Myocyte (in vitro differentiated cells): ENCODE measurements around the gene FAM186B. TPM values are rescaled to one million over a fixed set of nuclear protein-coding genes. Genes with fewer than 3 reads are reported as not detected.
"Not testable (repeated sequence)": the region's sequence is repeated elsewhere in the genome, so short reads cannot be mapped to it uniquely, and the experiment has no call there.

Experiments used
- DNase-seq: peaks from one replicate; pipeline ENCODE4 v3.0.0-alpha.2; 2012; ENCODE audit warnings: low read depth
- total RNA-seq: library from RNA; depleted of rRNA; stranded (reverse); fragments of >200 nt; gene quantifications from 2 replicates; pipeline ENCODE4 v1.2.3, GENCODE V29; 2014

The FAM186B gene
- total RNA-seq, 1 donor from 2014 or later: 0.27 TPM

DNA sequence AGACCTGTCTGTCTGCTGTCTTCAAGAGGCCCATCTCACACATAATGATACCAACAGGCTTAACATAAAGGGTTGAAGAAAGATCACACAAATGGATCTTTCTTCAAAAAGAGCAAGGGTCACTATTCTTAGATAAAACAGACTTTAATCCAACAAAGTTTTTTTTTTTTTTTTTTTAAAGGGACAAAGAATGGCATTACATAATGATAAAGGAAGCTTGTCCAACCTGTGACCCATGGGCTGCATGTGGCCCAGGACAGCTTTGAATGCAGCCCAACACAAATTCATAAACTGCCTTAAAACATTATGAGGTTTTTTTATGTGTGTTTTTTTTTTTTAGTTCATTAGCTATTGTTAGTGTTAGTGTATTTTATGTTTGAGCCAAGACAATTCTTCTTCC, 6.8 kb upstream of the FAM186B start:
- DNase-seq: no peak

DNA sequence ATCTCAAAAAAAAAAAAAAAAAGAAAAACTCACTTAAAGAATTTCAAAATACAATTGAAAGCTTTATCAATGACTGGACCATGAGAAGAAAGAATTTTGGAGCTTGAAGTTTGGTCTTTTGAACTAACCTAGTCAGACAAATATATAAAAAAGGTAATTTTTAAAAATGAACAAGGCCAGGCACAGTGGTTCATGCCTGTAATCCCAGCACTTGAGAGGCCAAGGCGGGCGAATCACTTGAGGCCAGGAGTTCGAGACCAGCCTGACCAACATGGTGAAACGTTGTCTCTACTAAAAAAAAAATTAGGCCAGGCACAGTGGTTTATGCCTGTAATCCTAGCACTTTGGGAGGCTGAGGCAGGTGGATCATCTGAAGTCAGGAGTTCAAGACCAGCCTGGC, 5.3 kb upstream of the FAM186B start:
- DNase-seq: not testable (repeated sequence)

DNA sequence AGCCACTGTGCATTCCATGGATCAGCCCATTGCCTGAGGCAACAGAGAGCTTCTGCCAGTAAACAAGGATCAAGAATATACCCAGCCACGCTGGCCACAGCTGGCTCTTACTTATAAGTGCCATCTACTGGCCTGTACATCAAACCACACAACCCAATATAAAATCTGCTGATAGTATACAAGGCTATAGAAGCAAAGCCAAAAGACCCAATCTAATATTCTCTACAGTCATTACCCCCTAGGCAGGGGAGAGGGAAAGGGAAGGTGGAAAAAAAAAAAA, 4.4 kb upstream of the FAM186B start:
- DNase-seq: no peak

DNA sequence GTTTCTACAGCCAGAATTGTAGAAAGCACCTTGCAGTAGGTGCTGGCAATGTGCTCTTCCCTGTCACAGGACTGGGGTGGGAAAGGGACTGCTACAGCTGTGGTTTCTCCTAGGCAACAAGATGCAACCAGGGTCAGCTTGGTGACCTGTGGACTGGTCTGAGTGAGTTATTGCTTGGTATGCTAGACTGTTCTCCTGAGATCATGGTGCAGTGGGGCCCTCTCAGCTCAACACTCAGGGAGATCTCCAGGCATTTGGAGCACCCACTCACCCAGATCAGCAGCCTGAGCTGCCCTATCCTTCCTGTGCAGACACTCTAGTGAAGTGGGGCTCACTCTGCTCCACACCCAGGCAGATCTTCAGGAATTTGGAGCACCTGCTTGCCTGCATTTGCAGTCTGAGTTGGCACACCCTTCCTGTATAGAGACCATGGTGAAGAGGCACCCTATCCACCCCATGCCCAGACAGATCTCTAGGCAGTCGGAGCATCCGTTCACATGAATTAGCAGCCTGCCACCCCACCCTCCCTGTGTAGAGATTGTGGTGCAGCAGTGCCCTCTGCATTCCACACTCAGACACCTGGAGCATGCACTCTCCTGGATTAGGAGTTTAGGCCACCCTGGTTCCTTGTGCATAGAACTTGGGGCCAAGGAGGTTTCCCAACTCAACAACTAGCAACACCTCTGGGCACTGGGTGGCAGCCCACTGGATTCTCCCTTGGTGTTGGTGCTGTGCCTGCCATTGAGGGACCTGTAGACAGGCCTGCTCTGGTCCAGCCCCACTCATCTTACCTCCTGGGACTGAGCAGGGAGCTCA, 3.8 kb upstream of the FAM186B start:
- DNase-seq: no peak

DNA sequence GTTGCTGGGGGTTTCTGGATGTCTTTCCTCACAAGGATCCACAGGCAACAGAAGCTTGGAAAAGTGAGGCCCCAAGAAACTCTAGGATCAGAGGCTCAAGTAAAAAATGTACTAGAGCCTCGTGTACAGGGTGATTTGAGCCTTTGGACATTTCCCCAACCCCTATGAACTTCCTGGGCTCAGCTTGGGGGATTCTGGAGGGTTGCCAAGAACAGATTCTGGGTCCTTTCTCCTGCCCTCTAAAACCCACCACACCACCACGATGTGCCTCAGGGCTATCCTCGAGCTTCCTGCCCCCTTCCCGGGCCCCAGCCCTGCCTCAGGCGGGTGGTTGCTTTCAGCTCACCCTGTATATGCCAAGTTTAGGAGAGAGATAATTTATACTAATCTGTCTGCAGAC, 583 bp downstream of the FAM186B start:
- DNase-seq: no peak

DNA sequence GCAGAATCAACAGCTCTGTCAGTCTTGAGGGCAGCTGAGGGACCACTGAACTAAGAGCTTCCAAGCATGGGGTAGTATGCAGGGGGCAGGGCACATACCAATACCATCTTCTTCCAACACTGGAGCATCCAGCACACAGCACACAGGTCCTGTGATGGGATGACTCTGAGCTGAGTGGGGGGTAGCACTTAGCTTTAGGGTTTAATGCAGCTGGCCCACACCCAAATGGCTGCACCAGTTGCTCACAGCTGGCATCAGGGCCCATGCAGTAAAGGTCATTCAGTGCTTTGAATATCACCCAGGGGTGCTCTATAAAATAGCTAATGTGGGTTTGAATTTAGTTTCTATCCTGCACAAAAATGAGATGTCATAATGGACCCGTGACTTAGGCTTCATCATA, 1.7 kb downstream of the FAM186B start:
- no peak for DNase-seq

DNA sequence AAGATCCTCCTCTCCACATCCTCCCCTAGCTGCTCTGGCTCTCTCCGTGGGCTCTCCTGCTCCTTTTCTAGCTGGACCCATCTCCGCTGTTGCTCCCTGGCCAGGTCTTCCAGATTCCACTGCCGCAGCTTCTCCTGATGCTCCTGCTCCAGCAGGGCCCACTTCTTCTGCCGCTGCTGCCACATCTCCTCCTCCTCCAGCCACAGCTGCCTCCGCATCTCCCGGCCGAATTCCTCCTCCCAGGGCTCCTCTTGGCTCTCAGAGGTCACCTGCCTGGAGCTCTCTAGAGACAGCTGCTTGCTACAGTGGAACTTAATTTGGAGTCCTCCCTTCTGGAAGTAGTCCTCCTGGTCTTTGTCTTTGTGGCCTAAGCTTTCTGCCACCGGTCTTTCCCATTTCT, 5.5 kb downstream of the FAM186B start:
- no peak for DNase-seq

DNA sequence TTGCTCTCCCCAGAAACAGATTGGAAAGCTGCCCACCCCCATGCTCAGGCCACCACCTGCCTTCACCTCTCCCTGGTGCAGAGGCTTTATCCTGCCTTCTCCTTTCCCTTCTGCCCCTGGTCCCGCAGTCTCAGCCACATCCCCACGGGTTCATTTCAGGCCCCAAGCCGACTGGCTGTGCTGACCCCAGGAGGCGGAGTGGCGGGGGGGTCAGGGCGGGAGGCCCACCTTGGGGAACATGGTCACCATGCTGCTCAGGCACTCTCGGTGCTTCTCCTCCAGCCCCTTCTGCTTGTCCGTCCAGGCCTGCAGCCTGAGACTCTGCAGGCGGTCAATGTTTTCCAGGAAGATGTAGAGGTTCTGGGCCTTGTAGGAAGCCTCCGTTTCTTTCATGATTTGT, 6.9 kb downstream of the FAM186B start:
- no peak for DNase-seq

DNA sequence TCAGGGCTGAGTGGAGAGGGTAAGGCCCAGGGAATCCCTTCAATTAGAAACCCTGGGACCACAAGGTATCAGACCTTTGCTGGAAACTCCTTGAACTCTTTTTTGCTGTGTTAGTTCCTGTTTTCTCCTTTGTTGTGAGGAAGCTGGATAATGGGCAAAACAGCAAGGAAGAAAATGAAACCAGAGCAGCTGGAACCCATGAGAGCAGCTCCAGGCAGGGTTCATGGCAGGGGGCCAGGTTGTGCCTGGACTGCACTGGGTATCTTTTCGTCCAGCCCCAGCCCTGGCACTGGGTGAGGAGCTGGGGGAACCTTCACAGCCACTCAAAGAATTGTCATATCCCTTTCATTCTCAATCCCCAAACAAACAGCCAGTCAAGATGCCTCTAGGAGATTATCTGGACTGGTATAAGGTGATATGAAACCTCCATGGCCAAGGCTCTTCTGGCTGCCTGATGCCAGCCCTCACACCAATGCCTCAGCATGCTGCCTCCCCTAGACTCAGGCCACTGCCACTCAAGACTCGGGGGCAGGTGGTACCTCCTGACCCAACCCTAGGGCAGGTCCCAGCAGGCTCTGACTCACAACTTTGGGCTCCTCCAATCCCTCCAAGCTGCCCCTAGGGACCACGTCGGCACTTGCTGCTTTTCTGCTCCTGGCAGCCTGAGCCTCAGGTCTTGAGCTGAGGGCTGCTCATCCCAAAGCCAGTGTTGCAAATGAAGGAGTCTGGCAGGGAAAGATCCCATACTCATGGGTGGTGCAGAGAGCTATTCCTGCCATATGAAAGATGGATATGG, 16.5 kb downstream of the FAM186B start:
- peak; percentile 90 for DNase-seq

DNA sequence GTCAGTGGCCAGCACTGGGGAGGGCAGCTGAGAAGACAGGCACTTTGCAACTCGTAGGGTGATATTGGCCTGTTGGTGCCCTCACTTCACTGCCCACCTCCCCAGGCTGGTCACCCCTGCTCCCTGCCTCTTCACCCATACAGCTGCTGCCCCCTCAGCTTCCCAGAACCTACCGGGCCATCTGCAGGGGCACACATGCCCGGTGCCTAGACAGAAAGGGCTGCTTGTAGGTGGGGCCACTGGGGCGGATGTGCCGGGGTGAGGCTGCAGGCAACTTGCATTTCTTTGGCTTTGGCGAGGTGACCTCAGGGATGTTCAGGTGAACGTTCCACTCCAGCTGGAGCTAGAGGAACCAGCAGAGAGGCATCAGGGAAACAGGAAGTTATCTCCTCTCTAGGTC, 17.2 kb downstream of the FAM186B start:
- no peak for DNase-seq

DNA sequence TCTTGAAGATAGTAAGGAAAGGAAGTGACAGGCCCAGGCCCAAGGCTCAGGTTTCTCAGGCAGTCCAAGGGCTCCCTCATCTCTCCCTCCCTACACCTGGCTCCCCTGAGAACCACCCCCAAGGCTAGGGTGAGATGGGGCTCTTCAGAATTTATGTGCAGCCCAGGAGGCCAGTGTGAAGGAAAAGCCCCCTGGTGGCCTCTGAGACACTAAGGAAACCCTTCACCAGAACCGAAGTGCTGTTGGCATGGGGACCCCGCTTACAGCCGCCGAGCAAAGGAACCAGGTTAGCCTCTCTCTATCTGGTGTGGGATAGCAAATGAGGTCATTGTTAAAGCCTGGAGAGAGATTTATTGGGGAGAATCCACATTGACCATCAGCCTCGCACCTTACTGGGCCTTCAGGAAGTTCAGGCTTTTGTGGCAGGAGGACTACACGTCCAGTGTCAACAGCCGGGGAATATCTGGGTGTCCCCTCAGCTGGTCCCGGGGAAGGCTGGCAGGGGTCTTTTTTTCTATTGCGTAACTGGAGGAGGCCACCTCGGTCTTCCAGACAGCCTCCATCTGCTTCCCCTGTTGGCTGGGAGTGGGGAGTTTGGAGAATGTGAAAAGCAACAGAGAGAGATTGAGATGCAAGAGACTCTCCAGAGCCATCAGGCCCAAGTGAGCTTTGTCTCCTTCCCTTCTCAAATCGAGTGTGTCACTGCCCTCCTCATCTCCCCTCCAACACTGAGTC, 18.1 kb downstream of the FAM186B start:
- DNase-seq: no peak

DNA sequence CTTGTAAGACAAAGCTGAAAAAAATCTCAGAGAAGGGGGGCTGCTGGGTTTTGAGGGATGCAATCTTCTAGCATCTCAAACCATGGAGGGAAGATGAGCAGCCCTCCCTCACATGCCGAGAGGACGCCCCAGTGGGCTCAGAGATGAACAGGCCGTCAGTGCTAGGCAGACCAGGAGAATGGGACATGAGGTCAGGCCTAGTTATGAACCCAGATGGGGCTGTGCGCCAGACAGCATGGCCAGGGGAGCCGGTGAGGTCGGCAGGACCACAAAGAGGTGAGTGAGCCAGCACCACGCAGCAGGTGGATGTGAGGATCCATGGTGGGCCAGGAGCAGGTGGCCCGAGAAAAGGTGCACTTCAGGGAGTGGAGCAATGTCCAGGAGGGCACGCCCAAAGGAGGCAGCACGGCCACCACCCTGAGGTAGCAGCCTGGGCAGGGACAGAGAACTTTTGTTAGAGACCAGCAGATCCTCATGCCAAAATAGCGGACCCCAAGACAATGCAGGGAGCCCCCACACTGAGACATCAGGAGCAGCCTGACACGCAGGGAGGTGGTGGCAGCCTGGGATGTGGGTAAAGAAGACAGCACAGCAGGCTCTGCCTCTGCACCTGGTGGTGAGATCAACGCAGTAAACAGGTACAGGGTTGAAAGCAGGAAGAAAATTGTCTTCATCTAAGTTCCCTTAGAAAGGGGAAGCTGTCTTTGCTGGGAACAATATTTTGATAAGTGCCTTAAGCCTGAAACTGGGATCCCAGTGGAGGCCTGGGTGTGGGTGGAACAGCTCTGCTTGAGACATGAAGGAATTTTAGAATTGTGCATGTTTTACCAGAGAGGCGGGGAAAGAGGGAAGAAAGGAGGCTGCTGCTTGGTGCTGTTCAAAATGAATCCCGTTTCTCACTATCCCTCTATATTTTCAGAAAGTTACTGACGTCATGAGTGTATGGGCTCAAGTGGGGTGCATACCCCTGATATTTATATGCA, 19.7 kb downstream of the FAM186B start:
- DNase-seq: no peak

DNA sequence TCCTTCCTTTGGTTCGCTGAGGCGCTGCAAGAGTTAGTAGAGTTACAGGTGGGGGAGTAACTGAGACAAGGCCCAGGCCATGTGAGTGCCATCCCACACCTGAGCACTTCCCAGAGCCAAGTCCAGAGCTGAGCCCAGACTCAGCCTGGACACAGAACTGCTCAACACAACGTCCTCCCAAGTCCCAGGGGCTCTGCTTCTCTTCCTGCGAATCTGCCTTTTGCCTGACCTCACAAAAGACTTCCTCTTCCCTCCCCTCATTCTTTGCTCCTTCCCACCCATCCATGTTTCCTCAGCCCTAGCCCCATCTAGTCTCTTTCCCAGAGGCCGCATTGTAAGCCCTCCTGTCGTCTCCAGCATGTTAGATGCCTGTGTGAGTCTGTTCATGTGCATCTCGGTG, 20.8 kb downstream of the FAM186B start:
- no peak for DNase-seq

DNA sequence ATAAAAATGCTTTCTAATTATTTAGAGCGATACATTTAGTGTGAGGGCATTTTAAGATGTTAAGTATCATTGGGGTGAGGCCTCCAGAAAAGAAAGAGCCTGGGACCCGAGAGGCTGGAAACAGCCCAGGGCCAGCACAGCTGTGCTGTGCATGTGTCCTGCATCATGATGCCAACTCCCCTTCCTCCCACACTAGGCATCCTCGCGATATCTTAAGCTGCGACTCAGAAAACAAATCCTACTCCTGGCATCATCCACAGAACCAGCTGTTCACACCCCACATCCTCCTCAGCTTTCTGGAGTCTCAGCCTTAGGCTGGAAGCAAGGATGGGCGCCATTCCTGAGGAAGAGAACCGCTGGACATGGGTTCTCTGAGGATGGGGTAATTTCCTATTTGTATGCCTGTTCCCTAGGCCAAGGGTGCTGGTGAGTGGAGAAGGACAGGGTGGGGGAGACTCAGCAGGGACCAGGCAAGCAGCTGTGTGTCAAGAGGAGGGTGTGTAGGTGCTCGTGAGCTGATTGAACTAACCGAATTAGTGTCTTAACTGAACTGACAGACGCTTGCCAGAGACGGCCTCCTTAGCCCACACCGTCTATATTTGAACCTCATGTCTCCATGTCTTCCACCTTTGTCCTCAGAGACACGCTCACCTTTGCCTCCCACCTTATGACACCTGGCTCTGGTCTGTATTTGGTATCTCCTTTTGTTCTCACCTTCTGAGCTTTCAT, 21.9 kb downstream of the FAM186B start:
- peak; percentile 93 for DNase-seq

DNA sequence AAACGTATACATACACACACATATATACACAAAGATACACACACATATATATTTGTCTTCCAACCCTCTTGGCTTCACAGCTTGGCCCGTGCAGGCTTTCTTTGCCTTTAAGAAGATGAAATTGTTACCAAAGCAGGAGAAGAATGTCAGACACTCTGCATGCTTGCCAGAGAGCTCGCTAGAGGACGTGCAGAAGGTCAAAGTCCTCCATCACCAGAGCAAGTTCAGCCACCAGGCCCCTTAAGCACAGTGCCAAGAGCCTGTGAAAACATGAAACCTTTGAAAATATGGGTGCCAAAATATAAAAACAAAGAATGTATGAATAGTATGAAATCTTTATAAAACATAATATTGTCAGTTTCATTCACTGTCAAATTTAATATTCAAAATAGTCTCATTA, 22.6 kb downstream of the FAM186B start:
- no peak for DNase-seq

DNA sequence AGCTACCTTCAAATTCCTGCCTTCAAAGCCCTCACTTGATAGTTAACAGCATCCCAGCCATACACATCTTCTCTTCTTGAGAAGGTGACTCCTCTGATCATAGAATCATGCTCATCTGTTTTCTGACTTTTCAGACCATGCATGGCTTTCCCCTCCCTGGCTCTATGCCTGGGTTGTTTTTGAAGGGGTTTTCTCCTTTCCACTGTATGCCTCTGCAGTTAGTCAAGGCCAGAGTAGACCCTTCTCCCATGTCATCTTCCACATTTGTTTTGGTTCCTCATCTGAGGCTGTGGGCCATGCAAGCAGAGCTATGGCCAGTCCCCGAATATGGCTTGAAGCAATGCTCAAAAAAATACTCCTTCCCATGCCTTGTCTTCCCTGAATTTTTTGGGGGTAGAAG, 23.2 kb downstream of the FAM186B start:
- DNase-seq: no peak

DNA sequence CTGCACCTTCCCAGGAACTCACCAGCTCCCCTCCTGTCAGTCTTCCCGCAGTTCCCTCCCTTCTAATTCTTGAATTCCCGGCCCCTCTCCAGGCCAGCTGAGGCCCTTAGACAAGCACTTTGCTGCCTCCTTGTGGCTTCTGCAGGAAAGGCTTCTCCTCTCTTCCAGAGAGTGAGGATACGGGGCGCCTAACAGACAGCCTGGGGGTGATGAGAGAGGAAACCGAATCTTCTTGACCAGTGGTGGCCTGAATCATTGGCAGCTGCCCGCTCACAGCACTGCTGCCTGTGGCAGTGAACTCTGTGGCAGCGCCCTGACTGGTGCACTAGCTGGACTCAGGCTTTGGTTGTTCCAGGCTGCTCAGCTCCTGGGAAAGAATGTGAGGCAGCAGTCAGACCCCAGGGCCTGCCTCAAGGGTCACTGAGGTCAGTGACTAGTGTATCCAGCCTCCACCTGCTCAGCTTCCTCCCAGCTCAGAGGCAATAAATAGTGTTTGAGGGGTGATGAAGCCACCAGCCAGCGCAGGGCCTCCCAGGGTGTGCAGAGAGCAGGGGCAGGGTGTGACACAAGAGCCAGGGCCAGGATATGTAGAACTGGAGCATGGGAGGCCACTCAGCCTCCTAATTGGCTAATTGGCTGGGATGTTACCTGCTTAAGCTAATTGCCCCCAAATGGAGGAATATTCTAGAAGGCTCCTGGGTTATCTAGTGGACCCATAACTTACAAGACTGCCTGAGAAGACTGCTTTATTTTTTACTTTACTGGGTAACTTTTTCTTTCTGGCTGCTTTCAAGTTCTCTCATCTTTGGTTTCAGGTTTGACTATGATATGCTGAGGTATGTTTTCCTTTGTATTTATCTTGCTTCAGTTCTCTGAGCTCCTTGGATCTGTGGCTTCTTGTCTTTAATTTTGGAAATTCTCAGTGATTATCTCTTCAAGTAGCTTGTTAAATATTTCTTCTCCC, 24.6 kb downstream of the FAM186B start:
- DNase-seq: peak; percentile 98

DNA sequence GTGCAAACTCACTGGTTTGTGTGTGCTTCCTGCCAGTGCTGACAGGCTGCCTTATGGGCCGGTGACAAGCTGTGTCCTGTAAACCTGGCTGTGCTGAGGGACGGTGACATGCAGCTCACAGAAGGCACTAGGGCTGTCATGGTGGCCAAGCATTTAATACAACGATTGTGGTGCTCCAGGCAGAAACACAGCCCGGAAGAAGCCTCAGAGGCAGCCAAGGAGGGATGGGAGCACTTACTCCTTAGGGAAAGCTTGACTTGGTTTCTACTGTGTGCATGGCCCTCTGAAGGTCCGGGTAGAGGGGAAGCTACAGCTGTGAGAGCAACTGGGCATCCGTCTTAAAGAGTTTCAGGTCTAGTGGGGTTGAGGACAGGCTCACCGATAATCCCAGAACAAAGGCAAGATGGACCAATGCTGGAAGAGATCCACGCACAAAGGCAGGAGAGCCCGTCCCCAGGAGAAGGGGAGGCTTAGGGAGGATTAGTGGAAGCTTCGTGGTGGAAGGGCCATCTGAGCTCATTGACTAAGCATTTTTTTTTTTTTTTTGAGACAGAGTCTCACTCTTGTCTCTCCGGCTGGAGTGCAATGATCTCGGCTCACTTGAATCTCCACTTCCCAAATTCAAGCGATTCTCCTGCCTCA, 26.8 kb downstream of the FAM186B start:
- no peak for DNase-seq
